Smooth muscle cell (in vitro differentiated cells): ENCODE results near the gene IL20RA. TPM values are rescaled to one million over a fixed set of nuclear protein-coding genes. Genes with fewer than 3 reads are reported as not detected.

Experiments used
- DNase-seq: peaks from one replicate; lab custom pipeline; 2025; ENCODE audit not compliant: unreplicated experiment; lab: John Stamatoyannopoulos, UW
- H2AFZ ChIP-seq: fragments of 200-600 bp; sonication (generic); 2 replicates; pipeline ENCODE4 v1.6.0; 2016; ENCODE audit warnings: antibody characterized with exemption, low read depth, mild to moderate bottlenecking
- H3F3A ChIP-seq: fragments of 200-600 bp; sonication (generic); 2 replicates; pipeline ENCODE4 v1.6.0; 2017; ENCODE audit warnings: antibody characterized with exemption, low read depth
- H3K27ac ChIP-seq: fragments of 200-600 bp; sonication (generic); 2 replicates; pipeline ENCODE4 v1.5.1; 2016; ENCODE audit warnings: low read depth, mild to moderate bottlenecking
- H3K27me3 ChIP-seq: fragments of 200-600 bp; sonication (generic); 2 replicates; pipeline ENCODE4 v1.6.1; 2016; ENCODE audit warnings: low read depth, mild to moderate bottlenecking
- H3K36me3 ChIP-seq: fragments of 200-600 bp; sonication (generic); 2 replicates; pipeline ENCODE4 v1.5.1; 2016; ENCODE audit warnings: low read depth
- H3K4me1 ChIP-seq: fragments of 200-600 bp; sonication (generic); 2 replicates; pipeline ENCODE4 v1.5.1; 2016; ENCODE audit warnings: low read depth
- H3K4me2 ChIP-seq: fragments of 200-600 bp; sonication (generic); 2 replicates; pipeline ENCODE4 v1.6.0; 2016; ENCODE audit warnings: mild to moderate bottlenecking
- H3K4me3 ChIP-seq: fragments of 200-600 bp; sonication (generic); 2 replicates; pipeline ENCODE4 v1.5.1; 2016; ENCODE audit warnings: mild to moderate bottlenecking
- H3K79me2 ChIP-seq: fragments of 200-600 bp; sonication (generic); 2 replicates; pipeline ENCODE4 v1.6.0; 2016; ENCODE audit warnings: low read depth, mild to moderate bottlenecking
- H3K9ac ChIP-seq: fragments of 200-600 bp; sonication (generic); 2 replicates; pipeline ENCODE4 v1.6.0; 2016; ENCODE audit warnings: low read depth
- H3K9me3 ChIP-seq: fragments of 200-600 bp; sonication (generic); replicated peaks from 2 replicates; pipeline ENCODE4 v1.5.1; 2016; ENCODE audit warnings: low read depth
- H4K20me1 ChIP-seq: fragments of 200-600 bp; sonication (generic); 2 replicates; pipeline ENCODE4 v1.6.0; 2016; ENCODE audit warnings: low read depth
- CTCF ChIP-seq: fragments of 200-600 bp; sonication (generic); IDR thresholded peaks from 2 replicates; pipeline ENCODE4 v1.5.1; 2017; ENCODE audit warnings: borderline replicate concordance, mild to moderate bottlenecking, antibody characterized with exemption; ENCODE audit not compliant: insufficient read depth, poor library complexity, severe bottlenecking
- WGBS: methylation state at CpG from one replicate; pipeline ENCODE4 v1.1.7; 2016; ENCODE audit warnings: low lambda C conversion rate; 5-methylcytosine and 5-hydroxymethylcytosine counted together
- polyA plus RNA-seq: library from polyadenylated mRNA; unstranded; fragments of >200 nt; fragmentation: Nextera tagmentation; extraction: Ambion mirVana; gene quantifications from 2 replicates; pipeline ENCODE4 v1.2.1, GENCODE V29; 2016
- total RNA-seq: library from RNA; depleted of rRNA; stranded (reverse); fragments of >200 nt; gene quantifications from 2 replicates; pipeline ENCODE4 v1.2.3, GENCODE V29; 2014

Gene IL20RA
- total and polyA plus RNA-seq, 2 experiments from 2014 or later = 0.46 to 2.9 TPM

- no peak overlapping the region for H3K9ac ChIP-seq
- no peaks in the 10 kb centered on the region for H3K36me3 ChIP-seq
- H3K4me2 ChIP-seq = no peak overlapping the region
- no peak overlapping the region for H2AFZ ChIP-seq
- no peaks in the 10 kb centered on the region for H3K79me2 ChIP-seq
- H3K9me3 ChIP-seq = no peaks in the 10 kb centered on the region
- H4K20me1 ChIP-seq = no peaks in the 10 kb centered on the region
- DNase-seq = no peak
- H3K4me1 ChIP-seq = no peaks in the 10 kb centered on the region
- peaks cover 1% of the 10 kb centered on the region for H3K27me3 ChIP-seq
- TF ChIP-seq CTCF = no peak
- H3F3A ChIP-seq = no peaks in the 10 kb centered on the region
- 13% methylated on average over 2 of the region's 2 CpGs for WGBS
- no peak overlapping the region for H3K4me3 ChIP-seq
- H3K27ac ChIP-seq = no peak overlapping the region
Observed at GRCh38 chr6:137033828-137034227, 10.9 kb downstream of the IL20RA start.

- 94% methylated on average over 3 of the region's 3 CpGs for WGBS
- no peaks in the 10 kb centered on the region for H3K27me3 ChIP-seq
- H3F3A ChIP-seq = no peaks in the 10 kb centered on the region
- H3K9ac ChIP-seq = no peak overlapping the region
- no peaks in the 10 kb centered on the region for H3K4me1 ChIP-seq
- no peak for TF ChIP-seq CTCF
- no peak overlapping the region for H3K27ac ChIP-seq
- H3K36me3 ChIP-seq = no peaks in the 10 kb centered on the region
- no peak overlapping the region for H3K4me2 ChIP-seq
- no peak for DNase-seq
- H4K20me1 ChIP-seq = no peaks in the 10 kb centered on the region
- no peak overlapping the region for H2AFZ ChIP-seq
- no peaks in the 10 kb centered on the region for H3K79me2 ChIP-seq
- H3K4me3 ChIP-seq = no peak overlapping the region
- H3K9me3 ChIP-seq = no peaks in the 10 kb centered on the region
Observed at GRCh38 chr6:137031122-137031521, 13.6 kb downstream of the IL20RA start.

GRCh38 chr6:137028912-137029311 is 15.9 kb downstream of the IL20RA start:
- H4K20me1 ChIP-seq = no peaks in the 10 kb centered on the region
- 43% methylated on average over 2 of the region's 2 CpGs for WGBS
- H3K4me2 ChIP-seq = no peak overlapping the region
- H3K9ac ChIP-seq = no peak overlapping the region
- TF ChIP-seq CTCF = no peak
- no peaks in the 10 kb centered on the region for H3K27me3 ChIP-seq
- H2AFZ ChIP-seq = no peak overlapping the region
- no peaks in the 10 kb centered on the region for H3F3A ChIP-seq
- no peaks in the 10 kb centered on the region for H3K36me3 ChIP-seq
- no peaks in the 10 kb centered on the region for H3K9me3 ChIP-seq
- no peaks in the 10 kb centered on the region for H3K4me1 ChIP-seq
- no peak overlapping the region for H3K4me3 ChIP-seq
- no peak overlapping the region for H3K27ac ChIP-seq
- no peak for DNase-seq
- H3K79me2 ChIP-seq = no peaks in the 10 kb centered on the region
